Measurements from ENCODE around the gene EIF2S3.

DNA sequence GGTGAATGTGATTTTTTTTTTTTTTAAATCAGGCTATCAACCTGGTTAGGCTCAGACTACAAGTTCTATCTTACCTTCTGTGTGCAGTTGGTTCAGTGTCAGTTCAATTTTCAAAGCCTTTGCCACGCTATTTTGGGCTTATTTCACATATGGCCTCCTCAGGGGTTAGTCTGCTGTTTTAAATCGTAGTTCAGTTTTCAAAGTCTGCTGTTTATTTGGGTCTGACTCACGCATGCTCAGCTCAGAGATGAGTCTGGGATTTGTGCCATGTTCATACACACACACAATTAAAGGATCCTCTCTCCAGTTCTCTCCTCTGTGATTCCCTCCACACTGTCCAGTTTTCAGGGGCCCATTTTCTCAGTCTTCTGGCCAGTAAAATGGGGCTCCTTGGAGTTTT lies 62.5 kb downstream of the EIF2S3 start:
- TF ChIP-seq, protein P1, sequence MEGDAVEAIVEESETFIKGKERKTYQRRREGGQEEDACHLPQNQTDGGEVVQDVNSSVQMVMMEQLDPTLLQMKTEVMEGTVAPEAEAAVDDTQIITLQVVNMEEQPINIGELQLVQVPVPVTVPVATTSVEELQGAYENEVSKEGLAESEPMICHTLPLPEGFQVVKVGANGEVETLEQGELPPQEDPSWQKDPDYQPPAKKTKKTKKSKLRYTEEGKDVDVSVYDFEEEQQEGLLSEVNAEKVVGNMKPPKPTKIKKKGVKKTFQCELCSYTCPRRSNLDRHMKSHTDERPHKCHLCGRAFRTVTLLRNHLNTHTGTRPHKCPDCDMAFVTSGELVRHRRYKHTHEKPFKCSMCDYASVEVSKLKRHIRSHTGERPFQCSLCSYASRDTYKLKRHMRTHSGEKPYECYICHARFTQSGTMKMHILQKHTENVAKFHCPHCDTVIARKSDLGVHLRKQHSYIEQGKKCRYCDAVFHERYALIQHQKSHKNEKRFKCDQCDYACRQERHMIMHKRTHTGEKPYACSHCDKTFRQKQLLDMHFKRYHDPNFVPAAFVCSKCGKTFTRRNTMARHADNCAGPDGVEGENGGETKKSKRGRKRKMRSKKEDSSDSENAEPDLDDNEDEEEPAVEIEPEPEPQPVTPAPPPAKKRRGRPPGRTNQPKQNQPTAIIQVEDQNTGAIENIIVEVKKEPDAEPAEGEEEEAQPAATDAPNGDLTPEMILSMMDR (IDR thresholded peaks at IDR 0.05), result no peak
- no peak for TF ChIP-seq POLR2AphosphoS5 (IDR thresholded peaks at IDR 0.05)
- no peak for TF ChIP-seq POLR2A (IDR thresholded peaks at IDR 0.05)

All from gastroesophageal sphincter (tissue), 3 donors.